HEK293T (cell line): ENCODE data around the gene PIK3R4.

Experiments
- CTCF ChIA-PET: fragments of 350-600 bp; formaldehyde crosslinking; extraction: SDS; loops from one replicate; lab custom pipeline; 2021; ENCODE audit warnings: antibody characterized with exemption, inconsistent platforms; lab: Yijun Ruan, JAX
- POLR2A ChIA-PET: fragments of 350-600 bp; formaldehyde crosslinking; extraction: SDS; loops from one replicate; lab custom pipeline; 2020; ENCODE audit warnings: antibody characterized with exemption, inconsistent platforms; lab: Yijun Ruan, JAX
- DNase-seq: peaks from one replicate; pipeline ENCODE4 v3.0.0; 2012; ENCODE audit warnings: mixed read lengths; ENCODE audit errors: extremely low spot score
- ARNT ChIP-seq: fragments of 450-650 bp; IDR thresholded peaks from 2 replicates; pipeline ENCODE4 v1.6.1; 2017; ENCODE audit warnings: mild to moderate bottlenecking
- BHLHE40 ChIP-seq: fragments of 450-650 bp; IDR thresholded peaks from 2 replicates; pipeline ENCODE4 v1.6.1; 2016; ENCODE audit warnings: mild to moderate bottlenecking, moderate library complexity, borderline replicate concordance
- CTBP1 ChIP-seq: fragments of 450-650 bp; IDR thresholded peaks from 2 replicates; pipeline ENCODE4 v1.6.1; 2016; ENCODE audit warnings: borderline replicate concordance
- ELF4 ChIP-seq: fragments of 450-650 bp; IDR thresholded peaks from 2 replicates; pipeline ENCODE4 v1.6.1; 2017; ENCODE audit warnings: antibody characterized with exemption
- FOXA1 ChIP-seq: fragments of 450-650 bp; IDR thresholded peaks from 2 replicates; pipeline ENCODE4 v1.6.1; 2016; ENCODE audit warnings: mild to moderate bottlenecking
- FOXK2 ChIP-seq: fragments of 450-650 bp; IDR thresholded peaks from 2 replicates; pipeline ENCODE4 v1.6.1; 2016; ENCODE audit warnings: mild to moderate bottlenecking
- FOXM1 ChIP-seq: fragments of 450-650 bp; IDR thresholded peaks from 2 replicates; pipeline ENCODE4 v1.6.1; 2017; ENCODE audit warnings: mild to moderate bottlenecking, borderline replicate concordance
- HDGF ChIP-seq: fragments of 450-650 bp; IDR thresholded peaks from 2 replicates; pipeline ENCODE4 v1.6.1; 2017; ENCODE audit warnings: antibody characterized with exemption, borderline replicate concordance
- L3MBTL2 ChIP-seq: fragments of 450-650 bp; conservative IDR thresholded peaks from 2 replicates; pipeline ENCODE4 v1.6.1; 2016; ENCODE audit warnings: mild to moderate bottlenecking
- LEF1 ChIP-seq: fragments of 450-650 bp; IDR thresholded peaks from 2 replicates; pipeline ENCODE4 v1.6.1; 2017; ENCODE audit warnings: mild to moderate bottlenecking, borderline replicate concordance
- NFRKB ChIP-seq: fragments of 450-650 bp; IDR thresholded peaks from 2 replicates; pipeline ENCODE4 v1.6.1; 2016; ENCODE audit warnings: mild to moderate bottlenecking, moderate library complexity
- PKNOX1 ChIP-seq: fragments of 450-650 bp; IDR thresholded peaks from 2 replicates; pipeline ENCODE4 v1.6.1; 2016
- SP1 ChIP-seq: fragments of 450-650 bp; IDR thresholded peaks from 2 replicates; pipeline ENCODE4 v1.6.1; 2017
- SUZ12 ChIP-seq: fragments of 450-650 bp; IDR thresholded peaks from 2 replicates; pipeline ENCODE4 v1.6.1; 2016; ENCODE audit warnings: mild to moderate bottlenecking
- TARDBP ChIP-seq: fragments of 450-650 bp; IDR thresholded peaks from 2 replicates; pipeline ENCODE4 v1.6.1; 2016
- ZNF384 ChIP-seq: fragments of 450-650 bp; IDR thresholded peaks from 2 replicates; pipeline ENCODE4 v1.6.1; 2016

PIK3R4 gene

GRCh38 chr3:130729154-130729553, 17.5 kb downstream of the PIK3R4 start:
- POLR2A ChIA-PET = no interaction called here
- CTCF ChIA-PET = interaction anchor here (0.6 kb wide), 2 partner anchors 9 to 52 kb away, joined by 3 read pairs; no protein-coding TSS in a partner anchor
- no peak for TF ChIP-seq SP1
- DNase-seq = no peak

- ChIA-PET CTCF (interaction anchor here (0.6 kb wide), 1 partner anchor 115 kb away, joined by 3 read pairs; no protein-coding TSS in a partner anchor), POLR2A (no interaction called here)
- DNase-seq = no peak
- TF ChIP-seq PKNOX1 = peak; percentile 27; the same call in 1 of the 2 replicates
- no peak for TF ChIP-seq ZNF384
Measured at GRCh38 chr3:130728037-130728436, 18.6 kb downstream of the PIK3R4 start.

- CTCF ChIA-PET = interaction anchor here (0.6 kb wide), 1 partner anchor 38 kb away, joined by 3 read pairs; no protein-coding TSS in a partner anchor
- TF ChIP-seq ZNF384 (no peak), FOXK2 (no peak), HDGF (no peak), SP1 (no peak), LEF1 (no peak), BHLHE40 (no peak), FOXM1 (no peak), TARDBP (no peak), L3MBTL2 (no peak), SUZ12 (no peak)
- no peak for DNase-seq
- POLR2A ChIA-PET = no interaction called here
Measured at GRCh38 chr3:130725746-130726145, 20.9 kb downstream of the PIK3R4 start.

GRCh38 chr3:130715616-130716015, 31.0 kb downstream of the PIK3R4 start:
- DNase-seq = no peak
- TF ChIP-seq ELF4 (no peak), ARNT (no peak), FOXM1 (no peak), TARDBP (no peak), BHLHE40 (no peak), NFRKB (no peak), FOXK2 (no peak), SP1 (no peak), SUZ12 (no peak), L3MBTL2 (no peak), PKNOX1 (no peak), LEF1 (no peak), HDGF (no peak), CTBP1 (no peak), ZNF384 (no peak), FOXA1 (no peak)
- ChIA-PET POLR2A (no interaction called here), CTCF (no interaction called here)

GRCh38 chr3:130712718-130713423, 33.8 kb downstream of the PIK3R4 start:
- POLR2A ChIA-PET = interaction anchor here (1.0 kb wide), 1 partner anchor 181 kb away, joined by 3 read pairs; the partner anchor contains the start of gene ATP2C1
- CTCF ChIA-PET = no interaction called here

More at GRCh38 chr3:130712718-130713423, 33.8 kb downstream of the PIK3R4 start:
- DNase-seq = no peak
- TF ChIP-seq PKNOX1 (no peak), NFRKB (no peak), ARNT (no peak), FOXA1 (no peak), TARDBP (no peak), L3MBTL2 (no peak), SUZ12 (no peak), CTBP1 (no peak), FOXM1 (no peak), FOXK2 (no peak), HDGF (no peak), ELF4 (no peak), BHLHE40 (no peak), ZNF384 (no peak), SP1 (no peak)
